Fibroblast of skin of left biceps (primary cell): ENCODE measurements around the gene EDN1.

Source experiments
- DNase-seq, 2 experiments: peaks; one replicate each; pipeline ENCODE4 v3.0.0-alpha.2; 2013; ENCODE audit warnings: low read depth in 2 of 2

EDN1 gene

GRCh38 chr6:12270551-12271230 is 19.5 kb upstream of the EDN1 start:
- DNase-seq, result no peak

- DNase-seq, result no peak
Observed at GRCh38 chr6:12271594-12271993, 18.6 kb upstream of the EDN1 start.

- no peak for DNase-seq
Observed at GRCh38 chr6:12271997-12272396, 18.2 kb upstream of the EDN1 start.

GRCh38 chr6:12275107-12275506 is 15.1 kb upstream of the EDN1 start:
- no peak for DNase-seq

GRCh38 chr6:12276930-12277315 is 13.2 kb upstream of the EDN1 start:
- DNase-seq, result no peak

GRCh38 chr6:12277386-12277785 is 12.8 kb upstream of the EDN1 start:
- no peak for DNase-seq

- no peak for DNase-seq
Observed at GRCh38 chr6:12278915-12279314, 11.2 kb upstream of the EDN1 start.

GRCh38 chr6:12279322-12280091 is 10.7 kb upstream of the EDN1 start:
- DNase-seq, result no peak

GRCh38 chr6:12280458-12280857 is 9.7 kb upstream of the EDN1 start:
- DNase-seq, result no peak

GRCh38 chr6:12280902-12281301 is 9.3 kb upstream of the EDN1 start:
- no peak for DNase-seq

GRCh38 chr6:12283904-12284303 is 6.3 kb upstream of the EDN1 start:
- no peak for DNase-seq

GRCh38 chr6:12286373-12287110 is 3.6 kb upstream of the EDN1 start:
- DNase-seq, result peak; percentile 82 to 91

GRCh38 chr6:12288211-12288618 is 1.9 kb upstream of the EDN1 start:
- no peak for DNase-seq

GRCh38 chr6:12288914-12289313 is 1.2 kb upstream of the EDN1 start:
- no peak for DNase-seq

- DNase-seq, result no peak
Observed at GRCh38 chr6:12289365-12289919, 719 bp upstream of the EDN1 start.

- no peak for DNase-seq
Observed at GRCh38 chr6:12291071-12291838, 1.1 kb downstream of the EDN1 start.

- DNase-seq, result no peak
Observed at GRCh38 chr6:12291839-12292604, 1.9 kb downstream of the EDN1 start.

- no peak for DNase-seq
Observed at GRCh38 chr6:12293235-12293930, 3.2 kb downstream of the EDN1 start.

- DNase-seq, result no peak
Observed at GRCh38 chr6:12293931-12294807, 4.0 kb downstream of the EDN1 start.
